Measurements from ENCODE around the gene NOB1. TPM values are rescaled to one million over a fixed set of nuclear protein-coding genes. Genes with fewer than 3 reads are reported as not detected.

Gene NOB1
- total RNA-seq (2022; extraction: Qiagen RNA extraction; ENCODE audit: low read depth) = 108 to 135 TPM (median 122 TPM) in 5 replicates

DNA sequence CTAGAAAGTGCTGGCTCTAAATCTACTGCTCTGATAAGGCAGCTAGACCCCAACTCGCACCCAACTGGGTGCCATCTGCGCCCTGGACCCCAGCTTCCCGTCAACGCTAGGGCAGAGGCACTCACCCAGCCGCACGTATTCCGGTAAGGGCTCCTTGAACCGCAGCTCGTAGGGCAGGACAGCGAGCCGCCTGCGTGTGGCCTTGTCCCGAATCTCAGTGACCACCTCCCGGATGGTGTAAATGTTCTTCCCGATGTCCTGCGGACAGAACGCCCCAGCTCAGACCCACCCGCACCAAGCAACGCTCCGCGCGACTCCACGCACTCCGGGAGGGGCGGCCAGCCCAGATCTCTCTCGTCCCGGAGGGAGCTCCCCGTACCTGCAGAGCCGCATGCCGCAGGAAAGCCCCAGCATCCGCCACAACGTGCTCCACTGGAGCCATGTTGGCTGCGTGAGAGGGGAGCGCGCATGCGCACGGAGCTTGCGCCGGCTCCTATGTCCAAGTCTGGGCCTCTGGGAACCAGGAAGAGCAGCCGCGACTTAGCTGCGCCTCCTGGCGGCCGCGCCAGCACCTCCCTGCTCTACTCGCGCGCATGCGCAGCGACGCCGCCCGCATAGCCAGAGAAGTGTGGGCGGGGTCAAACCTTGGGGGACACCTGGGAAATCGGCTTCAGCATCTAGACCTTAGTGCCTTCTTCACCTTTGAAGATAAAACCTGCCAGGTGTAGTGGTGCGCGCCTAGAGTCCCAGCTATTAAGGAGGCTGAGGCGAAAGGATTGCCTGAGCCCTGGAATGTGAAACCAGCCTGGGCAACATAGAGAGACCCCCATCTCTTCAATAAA is at the start of gene NOB1:
Gene NOB1, minus strand, starts transcription at position 458 of the 842 bp plus-strand sequence. Its CDS starts 16 bp downstream, at position 442.

DNA sequence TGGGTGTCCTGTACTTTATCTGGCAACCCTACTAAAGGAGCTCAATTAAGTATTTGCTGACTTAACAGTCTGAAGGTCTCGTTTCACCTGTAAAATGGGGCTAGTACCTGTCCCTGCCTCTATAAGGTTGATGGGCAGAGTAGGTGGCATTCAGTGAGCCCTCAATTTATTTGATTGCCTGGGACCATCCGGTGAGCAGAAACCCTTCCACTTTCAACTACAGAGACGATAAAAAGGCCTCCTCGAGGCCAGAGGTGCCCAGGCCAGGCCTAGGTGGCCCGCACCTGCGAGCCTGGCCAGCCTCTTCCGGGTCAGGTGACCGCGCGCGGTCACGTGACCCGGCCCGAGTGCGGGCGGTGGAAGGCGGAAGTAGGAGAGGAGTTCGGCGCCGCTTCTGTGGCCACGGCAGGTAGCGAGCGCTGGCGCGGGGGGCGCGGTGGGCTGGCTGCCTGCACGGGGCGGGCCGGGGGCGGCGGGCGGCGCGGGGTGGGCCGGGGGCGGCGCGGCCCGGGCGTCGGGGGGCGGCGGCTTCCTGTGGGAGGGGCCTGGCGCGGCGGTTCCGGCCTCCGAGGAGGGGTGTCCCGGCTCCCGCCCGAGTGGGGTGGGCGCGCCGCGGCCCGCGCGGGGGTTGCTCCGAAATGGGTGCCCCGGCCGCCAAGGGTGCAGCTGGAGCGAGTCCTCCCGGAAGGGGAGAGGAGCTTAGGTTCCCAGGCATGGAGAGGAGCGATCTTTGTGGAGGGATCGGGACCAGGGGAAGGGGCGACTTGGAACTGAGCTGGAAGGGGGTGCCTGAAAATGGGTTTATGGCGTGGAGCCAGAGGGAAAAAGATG is 7.5 kb upstream of the NOB1 start, which contains the start of gene WWP2:
Gene WWP2, plus strand, starts transcription at position 350 of the 831 bp plus-strand sequence. CDS start 24,679 bp downstream, outside the sequence.

DNA sequence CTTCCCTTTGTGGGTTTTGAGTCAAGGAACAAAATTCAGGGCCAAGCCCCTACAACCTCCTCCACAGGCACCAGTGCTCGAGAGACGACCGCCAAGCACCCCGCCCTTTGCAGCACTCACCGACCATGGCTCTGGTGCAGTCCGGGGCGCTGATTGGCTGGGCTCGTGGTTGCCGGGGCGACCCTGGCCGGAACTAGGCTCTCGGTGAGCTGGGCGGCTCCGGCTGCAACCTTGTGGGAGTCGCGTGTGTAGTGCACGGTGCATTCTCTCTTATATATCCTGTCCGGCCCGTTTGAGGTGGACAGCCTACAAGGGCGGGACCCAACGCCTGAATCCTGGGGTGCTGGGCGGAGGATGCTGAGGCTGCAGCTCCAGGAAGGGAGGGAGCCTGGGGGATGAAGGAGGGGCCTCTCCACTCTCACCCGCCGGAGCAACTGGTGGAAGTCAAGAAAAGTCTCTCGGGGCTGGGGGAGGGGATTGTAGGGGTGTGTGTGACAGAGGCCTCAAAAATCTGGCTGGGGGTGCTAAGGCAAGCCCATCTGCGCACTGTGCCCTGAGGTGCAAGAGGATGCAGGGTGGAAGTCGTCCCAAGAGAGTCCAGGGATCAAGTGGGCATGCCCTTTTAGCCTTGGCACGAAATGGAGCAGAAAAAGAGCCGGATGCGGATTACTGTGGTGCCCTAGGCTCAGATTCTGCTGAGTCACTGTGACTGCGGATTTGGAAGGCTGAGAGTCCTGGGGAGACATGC is 28.2 kb downstream of the NOB1 start, which contains the start of gene NQO1:
Gene NQO1, minus strand, starts transcription at position 248 of the 748 bp plus-strand sequence. Its CDS starts 121 bp downstream, at position 127.

Other genes starting within 250 kb of the NOB1 start
- gene NFAT5, start 189.0 kb downstream of the NOB1 start, total RNA-seq (2022; extraction: Qiagen RNA extraction; ENCODE audit: low read depth) = 6.6 to 12.7 TPM (median 10.7 TPM) in 5 replicates
- 2,540 to 2,785 TPM (median 2,714 TPM) in 5 replicates for gene NQO1, start 28.4 kb downstream of the NOB1 start, total RNA-seq (2022; extraction: Qiagen RNA extraction; ENCODE audit: low read depth)
- gene WWP2, start 7.4 kb upstream of the NOB1 start, total RNA-seq (2022; extraction: Qiagen RNA extraction; ENCODE audit: low read depth) = 21.8 to 23.5 TPM (median 22.8 TPM) in 5 replicates
- gene CLEC18A, start 196.4 kb upstream of the NOB1 start, total RNA-seq (2022; extraction: Qiagen RNA extraction; ENCODE audit: low read depth) = 0.07 to 0.20 TPM (median 0.14 TPM) in 4 of 5 replicates, not detected in the other